ENCODE measurements around the gene GLB1L. TPM values are rescaled to one million over a fixed set of nuclear protein-coding genes. Genes with fewer than 3 reads are reported as not detected.
"Not testable (repeated sequence)": the region's sequence is repeated elsewhere in the genome, so short reads cannot be mapped to it uniquely, and the experiment has no call there.

Gene GLB1L
- total RNA-seq, 1 donor from 2014 or later = 16.1 TPM

DNA sequence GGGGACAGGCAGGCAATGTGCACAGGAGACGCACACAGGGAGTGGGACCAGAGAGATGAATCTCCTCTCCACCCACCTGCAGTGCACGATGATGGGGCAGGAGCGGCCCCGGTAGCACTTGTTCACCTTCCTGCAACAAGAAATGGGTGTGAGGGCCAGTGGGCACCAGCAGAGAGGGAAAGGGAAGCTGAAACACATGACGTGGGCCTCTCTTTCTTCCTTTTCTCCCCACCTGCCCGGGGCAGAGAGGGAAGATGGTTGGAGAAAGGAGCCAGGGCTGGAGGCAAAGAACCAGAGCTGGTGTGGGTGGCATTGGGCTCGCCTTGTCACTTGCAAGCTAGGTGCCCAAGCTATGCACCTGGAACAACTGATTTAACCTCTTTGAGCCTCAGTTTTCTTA is 46.1 kb upstream of the GLB1L start:
- DNase-seq (ENCODE audit: extremely low spot score, unreplicated experiment) = no peak
- Mint-ChIP-seq H3K27me3 (peaks cover 31% of the 10 kb centered on the region), H3K27ac (no peak overlapping the region), H3K9me3 (no peaks in the 10 kb centered on the region), H3K4me3 (no peak overlapping the region), H3K4me1 (ENCODE audit: unreplicated experiment) (peaks cover 2% of the 10 kb centered on the region), H3K36me3 (no peaks in the 10 kb centered on the region)
- no peak for TF ChIP-seq CTCF (conservative IDR thresholded peaks at IDR 0.05)

DNA sequence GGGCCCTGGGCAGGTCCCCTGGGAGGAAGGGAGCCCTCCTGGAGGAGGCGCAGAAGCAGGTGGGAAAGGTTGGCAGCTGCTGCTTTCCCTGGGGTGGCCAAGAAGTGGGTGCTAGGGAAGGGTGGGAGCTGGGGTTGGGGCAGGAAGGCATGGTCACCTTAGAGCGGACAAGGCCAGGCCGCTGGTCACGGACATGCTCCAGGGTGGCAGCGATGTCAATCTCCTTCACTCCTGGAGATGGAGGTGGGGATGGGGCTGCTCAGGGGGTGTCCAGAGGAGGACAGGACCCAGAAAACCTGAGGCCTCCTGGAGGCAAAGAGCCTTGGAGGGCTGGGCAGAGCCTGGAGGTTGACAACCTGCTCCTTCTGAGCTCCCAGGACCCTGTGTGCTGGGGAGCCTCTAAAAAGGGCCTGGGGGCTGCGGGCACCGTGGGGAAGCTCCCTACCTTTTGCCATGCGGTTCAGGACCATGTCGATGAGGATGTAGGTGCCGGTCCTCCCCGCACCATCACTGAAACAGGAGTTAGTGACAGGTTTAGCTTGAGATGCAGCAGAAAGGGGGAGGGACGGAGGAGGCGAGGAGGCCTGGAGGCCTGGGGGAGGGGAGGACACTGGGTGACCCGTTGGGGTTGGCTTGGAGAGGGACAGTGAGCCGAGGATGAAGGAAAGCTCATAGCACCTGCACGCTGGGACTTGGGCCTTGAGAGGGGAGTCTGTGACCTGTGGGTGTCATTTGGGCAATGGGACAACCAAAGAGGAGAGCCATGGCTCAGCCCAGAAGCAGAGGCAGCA is 45.3 kb upstream of the GLB1L start:
- peaks cover 24% of the 10 kb centered on the region for H3K27me3 Mint-ChIP-seq
- H3K4me3 Mint-ChIP-seq = no peak overlapping the region
- no peak overlapping the region for H3K27ac Mint-ChIP-seq
- TF ChIP-seq CTCF (conservative IDR thresholded peaks at IDR 0.05) = no peak
- H3K36me3 Mint-ChIP-seq = peaks cover 4% of the 10 kb centered on the region
- H3K9me3 Mint-ChIP-seq = no peaks in the 10 kb centered on the region
- no peak for DNase-seq (ENCODE audit: extremely low spot score, unreplicated experiment)
- peaks cover 7% of the 10 kb centered on the region for H3K4me1 Mint-ChIP-seq (ENCODE audit: unreplicated experiment)

DNA sequence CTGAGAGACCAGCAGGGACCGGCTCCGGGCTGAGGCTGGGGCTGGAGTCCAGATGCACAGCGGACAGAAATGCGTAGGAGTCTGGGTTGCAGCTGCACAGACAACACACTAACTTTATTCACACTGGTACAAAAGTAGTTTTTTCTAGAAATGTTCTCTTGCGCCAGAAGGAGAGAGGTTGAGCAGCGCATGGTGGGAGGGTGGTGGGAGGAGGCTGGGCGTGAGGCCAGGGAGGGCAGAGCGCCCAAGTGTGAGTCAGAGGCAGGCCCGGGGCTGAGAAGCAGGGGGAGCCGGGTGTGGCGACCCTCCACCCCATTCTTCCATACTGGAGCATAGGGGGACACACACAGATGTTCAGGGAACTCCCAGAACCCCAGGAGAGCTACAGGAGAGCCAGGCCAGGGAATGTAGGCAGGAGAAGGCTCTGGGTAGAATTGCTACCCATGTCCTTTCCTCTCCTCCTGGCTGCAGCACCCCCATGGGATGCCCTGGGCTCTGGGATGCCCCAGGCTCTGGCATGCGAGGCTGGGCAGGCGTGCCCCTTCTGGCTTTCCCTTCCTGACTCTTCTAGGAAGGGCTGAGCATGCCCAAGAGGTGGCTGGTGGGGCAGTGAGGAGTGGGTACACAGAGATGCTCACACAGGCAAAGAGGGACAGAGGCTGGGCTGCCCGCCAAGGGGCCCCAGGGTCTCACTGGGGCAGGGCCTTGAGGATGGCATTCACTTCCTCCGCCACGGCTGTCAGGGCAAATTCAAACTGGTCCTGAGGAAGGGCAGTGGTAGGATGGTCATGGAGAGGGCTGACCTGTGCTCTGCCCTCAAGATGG is 44.5 kb upstream of the GLB1L start:
- H3K4me3 Mint-ChIP-seq = no peak overlapping the region
- no peak for DNase-seq (ENCODE audit: extremely low spot score, unreplicated experiment)
- peaks cover 4% of the 10 kb centered on the region for H3K36me3 Mint-ChIP-seq
- TF ChIP-seq CTCF (conservative IDR thresholded peaks at IDR 0.05) = no peak
- H3K27me3 Mint-ChIP-seq = peaks cover 18% of the 10 kb centered on the region
- H3K4me1 Mint-ChIP-seq (ENCODE audit: unreplicated experiment) = peaks cover 7% of the 10 kb centered on the region
- H3K9me3 Mint-ChIP-seq = no peaks in the 10 kb centered on the region
- H3K27ac Mint-ChIP-seq = no peak overlapping the region

DNA sequence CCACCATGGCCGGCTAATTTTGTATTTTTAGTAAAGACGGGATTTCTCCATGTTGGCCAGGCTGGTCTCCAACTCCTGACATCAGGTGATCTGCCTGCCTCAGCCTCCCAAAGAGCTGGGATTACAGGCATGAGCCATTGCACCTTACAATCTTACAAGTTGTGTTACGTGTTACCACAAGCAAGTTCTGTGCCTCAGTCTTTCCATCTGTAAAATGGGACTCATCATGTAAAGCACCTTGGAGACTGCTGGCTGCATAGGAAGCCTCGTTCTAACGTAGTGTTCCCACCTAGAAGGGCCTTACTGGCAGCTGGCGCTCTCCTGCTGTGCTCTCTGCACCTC is 43.9 kb upstream of the GLB1L start:
- H3K27me3 Mint-ChIP-seq = peaks cover 18% of the 10 kb centered on the region
- H3K4me3 Mint-ChIP-seq = no peak overlapping the region
- peaks cover 4% of the 10 kb centered on the region for H3K36me3 Mint-ChIP-seq
- no peak for TF ChIP-seq CTCF (conservative IDR thresholded peaks at IDR 0.05)
- DNase-seq (ENCODE audit: extremely low spot score, unreplicated experiment) = no peak
- peaks cover 7% of the 10 kb centered on the region for H3K4me1 Mint-ChIP-seq (ENCODE audit: unreplicated experiment)
- no peaks in the 10 kb centered on the region for H3K9me3 Mint-ChIP-seq
- no peak overlapping the region for H3K27ac Mint-ChIP-seq

- no peaks in the 10 kb centered on the region for H3K9me3 Mint-ChIP-seq
- peaks cover 7% of the 10 kb centered on the region for H3K4me1 Mint-ChIP-seq (ENCODE audit: unreplicated experiment)
- H3K27me3 Mint-ChIP-seq = peaks cover 10% of the 10 kb centered on the region
- TF ChIP-seq CTCF (conservative IDR thresholded peaks at IDR 0.05) = no peak
- H3K4me3 Mint-ChIP-seq = no peak overlapping the region
- peaks cover 9% of the 10 kb centered on the region for H3K36me3 Mint-ChIP-seq
- peak overlapping the region; percentile 91 for H3K27ac Mint-ChIP-seq
- DNase-seq (ENCODE audit: extremely low spot score, unreplicated experiment) = no peak
Measured at GRCh38 chr2:219287580-219288265, 42.5 kb upstream of the GLB1L start.

DNA sequence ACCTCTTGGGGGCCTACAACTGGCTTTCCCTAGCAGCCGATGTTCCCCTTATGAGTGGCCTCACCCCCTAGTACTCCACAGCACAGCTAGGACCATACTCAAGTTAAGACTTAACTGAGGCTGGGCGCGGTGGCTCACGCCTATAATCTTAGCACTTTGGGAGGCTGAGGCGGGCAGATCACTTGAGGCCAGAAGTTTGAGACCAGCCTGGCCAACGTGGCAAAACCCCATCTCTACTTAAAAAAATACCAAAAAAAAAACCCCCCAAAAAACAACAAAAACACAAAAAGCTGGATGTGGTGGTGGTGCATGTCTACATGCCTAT is 41.8 kb upstream of the GLB1L start:
- not testable (repeated sequence) for H3K4me1 Mint-ChIP-seq (ENCODE audit: unreplicated experiment); DNase-seq (ENCODE audit: extremely low spot score, unreplicated experiment); H3K9me3 Mint-ChIP-seq; H3K27me3 Mint-ChIP-seq; H3K36me3 Mint-ChIP-seq; H3K4me3 Mint-ChIP-seq
- peak overlapping the region; percentile 91 for H3K27ac Mint-ChIP-seq
